Adrenal gland (tissue), 12 donors: ENCODE measurements around the gene KIRREL3. TPM values are rescaled to one million over a fixed set of nuclear protein-coding genes. Genes with fewer than 3 reads are reported as not detected.
"Not testable (repeated sequence)": the region's sequence is repeated elsewhere in the genome, so short reads cannot be mapped to it uniquely, and the experiment has no call there.

Experiments used
- DNase-seq, 7 donors: peaks; one replicate each; pipeline ENCODE4 v3.0.0-alpha.2; 2019 to 2020
- H3K27ac ChIP-seq, 5 donors: fragments of 200-600 bp; sonication (generic) in 4 of 5; 1 replicate in 3 of 5; 2 replicates in 2 of 5; pipeline versions ENCODE4 v1.5.1 to v1.8.0; 2016 to 2020; ENCODE audit warnings: mild to moderate bottlenecking in 1 of 5
- H3K27me3 ChIP-seq: fragments of 200-600 bp; 2 replicates; pipeline ENCODE4 v1.8.0; 2021
- H3K36me3 ChIP-seq, 2 donors: fragments of 200-600 bp; replicated peaks in 1 of 2; 1 replicate in 1 of 2; 2 replicates in 1 of 2; pipeline versions ENCODE4 v1.5.1 to v1.8.0; 2018 to 2022
- H3K4me1 ChIP-seq, 2 donors: fragments of 200-600 bp; replicated peaks in 1 of 2; 1 replicate in 1 of 2; 2 replicates in 1 of 2; pipeline versions ENCODE4 v1.5.1 to v1.8.0; 2018 to 2021
- H3K4me3 ChIP-seq, 4 donors: fragments of 200-600 bp; sonication (generic) in 3 of 4; one replicate each; pipeline ENCODE4 v1.5.1; 2016 to 2018
- H3K9me3 ChIP-seq, 3 donors: fragments of 200-600 bp; sonication (generic) in 1 of 3; replicated peaks in 1 of 3; 1 replicate in 2 of 3; 2 replicates in 1 of 3; pipeline versions ENCODE4 v1.5.1 to v1.8.0; 2016 to 2021
- POLR2A ChIP-seq, 2 donors: fragments of 450-650 bp; IDR thresholded peaks; one replicate each; pipeline ENCODE4 v1.6.1; 2017; ENCODE audit warnings: antibody characterized with exemption in 2 of 2, mild to moderate bottlenecking in 2 of 2, moderate library complexity in 1 of 2
- WGBS, 4 donors: extraction: QIAGEN DNeasy Blood & Tissue Kit in 2 of 4; methylation state at CpG; one replicate each; pipeline versions ENCODE4 v1.1.5 to v1.1.7; 2013 to 2017; 5-methylcytosine and 5-hydroxymethylcytosine counted together
- intact Hi-C, 2 donors: fragments of 100-400 bp; cut with DNase I; formaldehyde crosslinking; loops; one replicate each; pipeline versions ENCODE4 v1.14.1 to v1.15.0; 2022 to 2023
- microRNA-seq, 3 donors: library from miRNA; unstranded; fragments of <30 nt; microRNA quantifications; one replicate each; pipeline ENCODE4, GENCODE V29; 2017 to 2020
- polyA plus RNA-seq, 3 donors: library from polyadenylated mRNA; stranded (reverse); fragments of 200-250 nt in 2 of 3; fragments of 350-450 nt in 1 of 3; fragmentation: Illumina TruSeq in 1 of 3; extraction: RNeasy Lipid Tissue Mini Kit (QIAGEN cat#74804) in 1 of 3; gene quantifications; one replicate each; pipeline ENCODE4 v1.2.3, GENCODE V29; 2013 to 2014
- small RNA-seq, 2 donors: library from RNA; depleted of rRNA; stranded (forward); fragments of <200 nt; gene quantifications; one replicate each; pipeline ENCODE3, GENCODE V24; 2016
- total RNA-seq, 9 donors: library from RNA; depleted of rRNA in 4 of 9; stranded (reverse); fragments of >200 nt in 4 of 9; fragments of 120-200 nt in 1 of 9; fragmentation: NEBNext Ultra II Directional in 1 of 9; extraction: Animal tissue kit (Norgen Biotek cat#: 25700) in 1 of 9; gene quantifications; one replicate each; pipeline versions ENCODE4 v1.1.0 to v1.2.4, GENCODE V29; 2013 to 2023
- donor health status: healthy with polysubstance abuse.
- donor health status: Bipolar disorder and iron deficiency.
- donor health status: DM: yes; HTN: yes; CAD: no.
- donor health status: DM: no; HTN: no; CAD: no.
- donor health status: DM: no; HTN: no; CAD: no.
- donor health status: DM: yes; HTN: yes; CAD: no.

The KIRREL3 gene
- total and polyA plus RNA-seq, 12 donors: 0.07 to 4.1 (median 0.64) TPM; not detected in 1

DNA sequence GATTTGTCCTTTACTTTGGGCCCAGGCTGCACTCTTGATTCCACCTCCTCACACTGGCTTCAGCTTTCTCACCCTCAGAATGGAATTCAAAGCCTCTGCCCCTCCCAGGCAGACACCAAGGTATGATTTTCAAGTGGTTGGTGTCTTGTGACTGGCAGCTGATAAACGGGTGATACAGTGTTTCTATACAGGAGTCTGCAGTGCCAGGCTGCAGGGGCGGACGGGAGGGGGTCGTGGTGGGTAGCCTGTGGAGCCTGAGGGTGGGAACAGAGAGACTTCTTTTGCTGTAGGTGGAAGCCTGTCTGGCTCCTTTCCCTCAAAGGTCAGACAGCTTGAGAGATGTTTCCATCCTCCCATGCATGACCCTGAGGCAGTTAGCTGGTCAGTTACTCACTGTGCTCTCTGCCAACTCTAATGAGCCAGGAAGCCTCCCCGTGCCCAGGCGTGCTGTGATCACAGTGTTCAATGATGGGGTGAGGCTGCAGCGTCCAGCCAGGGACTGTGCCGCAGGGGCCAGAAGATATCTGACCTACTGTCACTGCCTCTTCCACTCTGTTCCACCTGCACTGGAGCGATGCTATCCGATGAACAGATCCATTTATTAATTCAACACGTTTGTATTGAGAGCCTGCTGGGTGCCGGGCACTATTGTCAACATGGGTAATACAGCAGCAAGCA, 627.0 kb downstream of the KIRREL3 start:
- DNase-seq: peak in 6 of 7 donors; percentile 60 to 83 (median 72)
- H3K4me3 ChIP-seq, intact Hi-C loops, H3K27me3 ChIP-seq, H3K36me3 ChIP-seq, H3K9me3 ChIP-seq: not testable (repeated sequence)
- peak in 1 of 2 donors; percentile 60 for TF ChIP-seq POLR2A (IDR thresholded peaks at IDR 0.05)
- WGBS, 4 donors: 18 to 35% (median 31%) methylated on average over 10 to 12 of the region's 12 CpGs; no CpG with 5 or more reads in 1 of the 4 donors
- peaks cover 13 to 55% of the 10 kb centered on the region in 2 donors for H3K4me1 ChIP-seq
- peak overlapping the region; percentile 10 to 83 (median 81) for H3K27ac ChIP-seq

Small RNA genes lying within 50 kb of the gene (microRNA-seq; reads per million reads assigned to microRNA genes)
- gene MIR3167: 0 reads per million in 3 donors

Small RNA genes lying within 50 kb of the gene (small RNA-seq; reads per million reads assigned to genes)
- gene AP001318.3 (0 reads per million in 2 donors), gene MIR3167 (0 reads per million in 2 donors)
